Gastrocnemius medialis (tissue), 4 donors: ENCODE data around the gene PRAMEF1. TPM values are rescaled to one million over a fixed set of nuclear protein-coding genes. Genes with fewer than 3 reads are reported as not detected.

Experiments used
- ATAC-seq, 2 donors: fragments of 150-250 bp; one replicate each; pipeline ENCODE4 v1.9.1; 2016
- DNase-seq, 2 donors: peaks; one replicate each; pipeline ENCODE4 v3.0.0-alpha.2; 2019
- H3K27ac ChIP-seq, 4 donors: fragments of 200-600 bp; sonication (generic); 1 replicate in 1 of 4; 2 replicates in 3 of 4; pipeline ENCODE4 v1.5.1; 2016 to 2018; ENCODE audit warnings: mild to moderate bottlenecking in 2 of 4, moderate library complexity in 1 of 4
- H3K27me3 ChIP-seq, 3 donors: fragments of 200-600 bp; sonication (generic) in 2 of 3; 1 replicate in 1 of 3; 2 replicates in 2 of 3; pipeline versions ENCODE4 v1.5.1 to v1.6.0; 2016 to 2019; ENCODE audit warnings: mild to moderate bottlenecking in 1 of 3, moderate library complexity in 1 of 3
- H3K36me3 ChIP-seq, 2 donors: fragments of 200-600 bp; sonication (generic) in 1 of 2; one replicate each; pipeline ENCODE4 v1.5.1; 2017 to 2018
- H3K4me1 ChIP-seq, 2 donors: fragments of 200-600 bp; sonication (generic) in 1 of 2; one replicate each; pipeline ENCODE4 v1.5.1; 2016 to 2017; ENCODE audit warnings: mild to moderate bottlenecking in 2 of 2
- H3K4me3 ChIP-seq, 4 donors: fragments of 200-600 bp; sonication (generic) in 3 of 4; 1 replicate in 1 of 4; 2 replicates in 3 of 4; pipeline ENCODE4 v1.5.1; 2016 to 2019; ENCODE audit warnings: mild to moderate bottlenecking in 2 of 4
- H3K9me3 ChIP-seq, 3 donors: fragments of 200-600 bp; sonication (generic) in 2 of 3; 1 replicate in 1 of 3; 2 replicates in 2 of 3; pipeline ENCODE4 v1.5.1; 2016 to 2019
- CTCF ChIP-seq, 5 experiments: fragments of 450-650 bp in 3 of 5; fragments of 200-600 bp in 2 of 5; sonication (generic) in 2 of 5; IDR thresholded peaks in 4 of 5; conservative IDR thresholded peaks in 1 of 5; 1 replicate in 4 of 5; 2 replicates in 1 of 5; pipeline ENCODE4 v1.5.1; 2016 to 2019; ENCODE audit warnings: antibody characterized with exemption in 5 of 5, mild to moderate bottlenecking in 3 of 5, moderate library complexity in 3 of 5
- POLR2A ChIP-seq, 2 donors: fragments of 450-650 bp; IDR thresholded peaks; one replicate each; pipeline ENCODE4 v1.6.1; 2017; ENCODE audit warnings: antibody characterized with exemption in 2 of 2, mild to moderate bottlenecking in 2 of 2, moderate library complexity in 2 of 2
- in situ Hi-C, 4 donors: fragments of 200-750 bp; cut with MboI; loops; one replicate each; pipeline versions ENCODE4 v1.15.0 to v1.8.0; 2017; ENCODE audit warnings: low sequenced_read_pairs in 4 of 4
- intact Hi-C: fragments of 100-400 bp; cut with DNase I; formaldehyde crosslinking; loops from one replicate; pipeline ENCODE4 v1.15.1; 2023; ENCODE audit warnings: low total_unique reads
- total RNA-seq, 4 donors: library from RNA; depleted of rRNA; stranded (reverse); fragments of >200 nt; gene quantifications; one replicate each; pipeline versions ENCODE4 v1.1.0 to v1.2.3, GENCODE V29; 2016

Gene PRAMEF1
- total RNA-seq, 4 donors from 2014 or later: not detected

GRCh38 chr1:12764016-12764415 is 27.2 kb upstream of the PRAMEF1 start:
- TF ChIP-seq CTCF (IDR thresholded peaks at IDR 0.05 in 4 of 5, conservative IDR thresholded peaks at IDR 0.05 in 1 of 5) (no peak), POLR2A (IDR thresholded peaks at IDR 0.05) (no peak)
- peaks cover 0 to 2% (median 0%) of the 10 kb centered on the region in 3 donors for H3K27me3 ChIP-seq
- in situ Hi-C loops: no loop called here

GRCh38 chr1:12769031-12769430 is 22.2 kb upstream of the PRAMEF1 start:
- Histone ChIP-seq H3K9me3 (no peaks in the 10 kb centered on the region), H3K4me1 (no peaks in the 10 kb centered on the region), H3K27ac (no peak overlapping the region), H3K4me3 (no peak overlapping the region), H3K36me3 (no peaks in the 10 kb centered on the region), H3K27me3 (peaks cover 0 to 2% (median 0%) of the 10 kb centered on the region in 3 donors)
- DNase-seq: no peak
- TF ChIP-seq CTCF (IDR thresholded peaks at IDR 0.05 in 4 of 5, conservative IDR thresholded peaks at IDR 0.05 in 1 of 5) (no peak), POLR2A (IDR thresholded peaks at IDR 0.05) (no peak)
- no peak for ATAC-seq
- in situ Hi-C loops (no loop called here), intact Hi-C loops (no loop called here)

More at GRCh38 chr1:12764016-12764415, 27.2 kb upstream of the PRAMEF1 start:
- no peak overlapping the region for H3K27ac ChIP-seq
- H3K9me3 ChIP-seq: no peaks in the 10 kb centered on the region
- no peak for DNase-seq
- no peaks in the 10 kb centered on the region for H3K4me1 ChIP-seq
- H3K36me3 ChIP-seq: no peaks in the 10 kb centered on the region
- intact Hi-C loops: no loop called here
- ATAC-seq: no peak
- no peak overlapping the region for H3K4me3 ChIP-seq

DNA sequence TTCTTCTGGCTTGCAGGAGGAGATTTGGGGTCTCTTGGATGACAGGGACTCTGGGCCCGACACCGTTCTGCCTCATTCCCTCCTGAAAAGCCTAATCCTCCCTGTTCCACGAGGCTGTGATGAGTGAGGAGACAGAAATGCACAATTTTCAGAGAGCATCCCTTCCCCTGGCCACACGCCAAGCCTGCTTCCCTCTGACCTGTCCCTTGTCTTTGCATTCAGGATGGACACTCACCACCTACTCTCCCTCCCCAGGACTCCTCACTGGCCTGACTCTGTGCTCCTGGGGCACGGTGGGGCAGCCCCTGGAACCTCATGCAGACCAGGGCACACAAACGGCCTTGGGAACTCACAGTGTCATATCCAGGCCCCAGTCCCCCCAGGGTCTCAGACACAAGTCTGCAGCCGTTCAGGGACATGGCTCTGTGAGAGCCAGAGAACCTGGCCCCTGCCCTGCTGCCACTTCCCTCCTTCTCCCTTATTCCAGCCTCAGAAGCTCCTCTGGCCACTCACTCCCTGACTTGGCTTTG is 21.2 kb upstream of the PRAMEF1 start:
- in situ Hi-C loops (no loop called here), intact Hi-C loops (no loop called here)

DNA sequence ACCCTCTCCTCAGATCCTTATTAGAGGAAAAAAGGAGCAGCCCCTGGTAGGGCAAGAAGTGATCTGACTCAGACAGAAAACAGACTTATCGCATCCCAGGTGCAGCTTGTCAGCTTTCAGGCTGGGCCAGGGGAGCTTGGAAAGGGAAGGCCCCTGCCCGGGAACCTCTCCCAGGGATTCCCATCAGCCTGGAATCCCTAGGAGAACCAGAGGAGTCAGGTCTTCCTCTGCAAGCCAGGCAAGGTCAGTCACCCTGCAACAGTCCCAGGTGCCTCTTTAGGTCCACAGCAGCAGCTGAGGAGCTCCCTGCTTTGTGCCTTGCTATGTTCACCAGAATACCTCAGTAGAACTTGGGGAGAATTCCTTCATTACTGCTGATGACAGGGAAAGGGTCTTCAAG is 20.6 kb upstream of the PRAMEF1 start:
- H3K9me3 ChIP-seq: no peaks in the 10 kb centered on the region
- DNase-seq: no peak
- no peak for ATAC-seq
- H3K36me3 ChIP-seq: no peaks in the 10 kb centered on the region
- H3K4me3 ChIP-seq: no peak overlapping the region
- H3K27ac ChIP-seq: no peak overlapping the region
- intact Hi-C loops (no loop called here), in situ Hi-C loops (no loop called here)
- H3K4me1 ChIP-seq: no peaks in the 10 kb centered on the region
- TF ChIP-seq CTCF (IDR thresholded peaks at IDR 0.05 in 4 of 5, conservative IDR thresholded peaks at IDR 0.05 in 1 of 5): no peak
- TF ChIP-seq POLR2A (IDR thresholded peaks at IDR 0.05): no peak
- H3K27me3 ChIP-seq: peaks cover 0 to 2% (median 0%) of the 10 kb centered on the region in 3 donors

More for the DNA sequence above, 21.2 kb upstream of the PRAMEF1 start:
- Histone ChIP-seq H3K36me3 (no peaks in the 10 kb centered on the region), H3K27me3 (peaks cover 0 to 2% (median 0%) of the 10 kb centered on the region in 3 donors), H3K4me1 (no peaks in the 10 kb centered on the region), H3K9me3 (no peaks in the 10 kb centered on the region), H3K4me3 (no peak overlapping the region), H3K27ac (no peak overlapping the region)
- no peak for ATAC-seq
- no peak for TF ChIP-seq POLR2A (IDR thresholded peaks at IDR 0.05)
- TF ChIP-seq CTCF (IDR thresholded peaks at IDR 0.05 in 4 of 5, conservative IDR thresholded peaks at IDR 0.05 in 1 of 5): no peak
- no peak for DNase-seq

GRCh38 chr1:12771186-12771585 is 20.0 kb upstream of the PRAMEF1 start:
- DNase-seq: no peak
- H3K36me3 ChIP-seq: no peaks in the 10 kb centered on the region
- H3K27me3 ChIP-seq: peaks cover 0 to 2% (median 0%) of the 10 kb centered on the region in 3 donors
- H3K27ac ChIP-seq: no peak overlapping the region
- in situ Hi-C loops (no loop called here), intact Hi-C loops (no loop called here)
- no peak overlapping the region for H3K4me3 ChIP-seq
- TF ChIP-seq POLR2A (IDR thresholded peaks at IDR 0.05) (no peak), CTCF (IDR thresholded peaks at IDR 0.05 in 4 of 5, conservative IDR thresholded peaks at IDR 0.05 in 1 of 5) (no peak)
- H3K4me1 ChIP-seq: no peaks in the 10 kb centered on the region
- no peak for ATAC-seq
- H3K9me3 ChIP-seq: no peaks in the 10 kb centered on the region
